Liver (tissue), 9 donors: ENCODE results near the gene GABBR2. TPM values are rescaled to one million over a fixed set of nuclear protein-coding genes. Genes with fewer than 3 reads are reported as not detected.

Experiments used
- DNase-seq: peaks from one replicate; pipeline ENCODE4 v3.0.0-alpha.2; 2017; ENCODE audit warnings: low spot score
- H3K27ac ChIP-seq, 2 donors: one replicate each; pipeline ENCODE4 v1.7.0; 2013; ENCODE audit warnings: inconsistent platforms in 2 of 2, low read length in 2 of 2, control low read depth in 1 of 2, low read depth in 1 of 2, mild to moderate bottlenecking in 1 of 2
- H3K27me3 ChIP-seq, 4 donors: one replicate each; pipeline versions ENCODE4 v1.6.1 to v1.7.0; 2013; ENCODE audit warnings: low read length in 3 of 4, inconsistent platforms in 1 of 4, mild to moderate bottlenecking in 1 of 4, moderate library complexity in 1 of 4; ENCODE audit not compliant: control insufficient read depth in 4 of 4, insufficient read depth in 4 of 4
- H3K36me3 ChIP-seq, 4 donors: one replicate each; pipeline versions ENCODE4 v1.6.1 to v1.7.0; 2013; ENCODE audit warnings: low read length in 3 of 4, mild to moderate bottlenecking in 3 of 4, low read depth in 1 of 4, moderate library complexity in 1 of 4; ENCODE audit not compliant: control insufficient read depth in 4 of 4, insufficient read depth in 3 of 4
- H3K4me1 ChIP-seq, 4 donors: one replicate each; pipeline versions ENCODE4 v1.6.1 to v1.7.0; 2013; ENCODE audit warnings: low read length in 3 of 4, mild to moderate bottlenecking in 3 of 4, moderate library complexity in 1 of 4; ENCODE audit not compliant: control insufficient read depth in 4 of 4, insufficient read depth in 4 of 4
- H3K4me3 ChIP-seq, 3 donors: one replicate each; pipeline versions ENCODE4 v1.6.1 to v1.7.0; 2013; ENCODE audit warnings: low read length in 3 of 3, control low read depth in 1 of 3, low read depth in 1 of 3, mild to moderate bottlenecking in 1 of 3
- H3K9ac ChIP-seq, 2 donors: one replicate each; pipeline ENCODE4 v1.7.0; 2013; ENCODE audit warnings: low read length in 2 of 2, mild to moderate bottlenecking in 2 of 2, moderate library complexity in 2 of 2, control low read depth in 1 of 2, low read depth in 1 of 2
- H3K9me3 ChIP-seq, 4 donors: one replicate each; pipeline versions ENCODE4 v1.6.1 to v1.7.0; 2013; ENCODE audit warnings: low read length in 3 of 4; ENCODE audit not compliant: control insufficient read depth in 4 of 4
- ATF3 ChIP-seq: IDR thresholded peaks from 2 replicates; pipeline ENCODE4 v1.6.1; 2016; ENCODE audit warnings: antibody characterized with exemption
- CTCF ChIP-seq: fragments of 150-350 bp; IDR thresholded peaks from 2 replicates; pipeline ENCODE4 v1.5.1; 2017; ENCODE audit warnings: improper control_type of control experiment, low read depth, low read length; ENCODE audit not compliant: missing input control
- EGR1 ChIP-seq, 2 donors: IDR thresholded peaks; 2 replicates each; pipeline ENCODE4 v1.6.1; 2016 to 2018; ENCODE audit warnings: antibody characterized with exemption in 2 of 2, low read depth in 2 of 2
- FOXA1 ChIP-seq: IDR thresholded peaks from 2 replicates; pipeline ENCODE4 v1.6.1; 2016; ENCODE audit warnings: antibody characterized with exemption
- FOXA2 ChIP-seq: IDR thresholded peaks from 2 replicates; pipeline ENCODE4 v1.6.1; 2016; ENCODE audit warnings: antibody characterized with exemption
- GABPA ChIP-seq, 2 donors: IDR thresholded peaks in 1 of 2; conservative IDR thresholded peaks in 1 of 2; 2 replicates each; pipeline ENCODE4 v1.6.1; 2016; ENCODE audit warnings: antibody characterized with exemption in 2 of 2, mild to moderate bottlenecking in 1 of 2, moderate library complexity in 1 of 2
- HNF4A ChIP-seq, 2 donors: conservative IDR thresholded peaks; 2 replicates each; pipeline ENCODE4 v1.6.1; 2016; ENCODE audit warnings: antibody characterized with exemption in 2 of 2, mild to moderate bottlenecking in 2 of 2
- HNF4G ChIP-seq: IDR thresholded peaks from 2 replicates; pipeline ENCODE4 v1.6.1; 2016; ENCODE audit warnings: antibody characterized with exemption
- JUND ChIP-seq, 2 donors: IDR thresholded peaks; 2 replicates each; pipeline ENCODE4 v1.6.1; 2016; ENCODE audit warnings: antibody characterized with exemption in 2 of 2
- RAD21 ChIP-seq, 2 donors: IDR thresholded peaks; 2 replicates each; pipeline ENCODE4 v1.6.1; 2016; ENCODE audit warnings: antibody characterized with exemption in 2 of 2, mild to moderate bottlenecking in 2 of 2
- REST ChIP-seq: IDR thresholded peaks from 2 replicates; pipeline ENCODE4 v1.6.1; 2016; ENCODE audit warnings: antibody characterized with exemption, mild to moderate bottlenecking
- YY1 ChIP-seq: IDR thresholded peaks from 2 replicates; pipeline ENCODE4 v1.6.1; 2016; ENCODE audit warnings: antibody characterized with exemption, mild to moderate bottlenecking
- WGBS: extraction: QIAGEN DNeasy Blood & Tissue Kit; methylation state at CpG from one replicate; pipeline ENCODE4 v1.1.7; 2013; 5-methylcytosine and 5-hydroxymethylcytosine counted together
- polyA plus RNA-seq, 2 donors: library from polyadenylated mRNA; stranded (reverse) in 1 of 2; unstranded in 1 of 2; fragments of 200-250 nt in 1 of 2; fragments of >200 nt in 1 of 2; fragmentation: Nextera tagmentation in 1 of 2; extraction: Ambion mirVana in 1 of 2; gene quantifications; one replicate each; pipeline versions ENCODE4 v1.2.1 to v1.2.3, GENCODE V29; 2013 to 2015
- total RNA-seq, 2 donors: library from RNA; depleted of rRNA; stranded (reverse); fragments of >200 nt; gene quantifications; one replicate each; pipeline ENCODE4 v1.2.3, GENCODE V29; 2014
- TF ChIP-seq, protein P1 (sequence below): IDR thresholded peaks from 2 replicates; pipeline ENCODE4 v1.6.1; 2016; ENCODE audit warnings: antibody characterized with exemption
- donor health status: healthy.
- donor health status: healthy.
- donor health status: healthy.
- donor health status: healthy.
- donor health status: healthy.

GABBR2 gene
- total and polyA plus RNA-seq, 4 donors: 0.03 to 0.23 (median 0.08) TPM; not detected in 1

DNA sequence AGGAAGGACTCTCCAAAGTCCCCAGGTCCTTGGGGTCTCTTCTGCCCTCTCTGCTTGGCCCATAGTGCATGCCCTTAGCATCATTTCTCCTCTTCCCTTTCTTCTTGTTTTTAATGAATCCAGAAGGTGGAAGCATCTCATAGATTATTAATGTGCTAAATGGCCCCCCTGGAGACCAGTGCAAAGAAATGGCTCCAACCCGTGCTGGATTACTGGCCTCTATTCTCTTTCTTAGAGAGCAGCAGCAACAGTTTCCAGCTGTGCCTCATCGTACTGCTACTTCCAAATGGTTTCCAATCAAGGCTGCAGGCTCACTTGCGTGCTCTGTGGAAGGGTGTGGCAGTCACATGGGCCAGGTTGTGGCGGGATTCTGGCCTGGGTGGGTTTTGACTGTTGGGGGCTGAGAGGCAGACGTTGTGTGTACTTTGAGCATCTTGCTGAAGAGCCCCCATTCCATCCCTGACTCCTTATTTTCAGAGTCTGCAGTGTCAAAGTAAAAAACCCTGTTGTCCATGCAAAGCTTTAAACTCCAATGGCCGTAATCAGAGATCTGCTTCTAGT, 139.7 kb downstream of the GABBR2 start:
- H3K27me3 ChIP-seq: no peaks in the 10 kb centered on the region
- H3K4me1 ChIP-seq: no peaks in the 10 kb centered on the region
- TF ChIP-seq GABPA (IDR thresholded peaks at IDR 0.05 in 1 of 2, conservative IDR thresholded peaks at IDR 0.05 in 1 of 2) (no peak), YY1 (no peak), HNF4G (no peak), EGR1 (IDR thresholded peaks at IDR 0.05; ENCODE audit: low read depth in 2 of 2) (no peak), REST (no peak), FOXA2 (no peak), ATF3 (no peak), HNF4A (conservative IDR thresholded peaks at IDR 0.05) (no peak), FOXA1 (no peak), RAD21 (IDR thresholded peaks at IDR 0.05) (no peak), JUND (IDR thresholded peaks at IDR 0.05) (no peak), CTCF (no peak)
- TF ChIP-seq, protein P1, sequence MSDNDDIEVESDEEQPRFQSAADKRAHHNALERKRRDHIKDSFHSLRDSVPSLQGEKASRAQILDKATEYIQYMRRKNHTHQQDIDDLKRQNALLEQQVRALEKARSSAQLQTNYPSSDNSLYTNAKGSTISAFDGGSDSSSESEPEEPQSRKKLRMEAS: no peak
- no peak for DNase-seq
- H3K9me3 ChIP-seq: no peaks in the 10 kb centered on the region
- H3K27ac ChIP-seq: no peak overlapping the region
- 76% methylated on average over 6 of the region's 6 CpGs for WGBS
- H3K4me3 ChIP-seq: no peak overlapping the region
- H3K9ac ChIP-seq: no peak overlapping the region
- H3K36me3 ChIP-seq: no peaks in the 10 kb centered on the region

- H3K4me1 ChIP-seq: no peaks in the 10 kb centered on the region
- WGBS: 84% methylated on average over 4 of the region's 4 CpGs
- H3K27me3 ChIP-seq: no peaks in the 10 kb centered on the region
- H3K9ac ChIP-seq: no peak overlapping the region
- no peak for DNase-seq
- H3K27ac ChIP-seq: no peak overlapping the region
- H3K36me3 ChIP-seq: no peaks in the 10 kb centered on the region
- H3K4me3 ChIP-seq: no peak overlapping the region
- no peaks in the 10 kb centered on the region for H3K9me3 ChIP-seq
- TF ChIP-seq CTCF (no peak), RAD21 (IDR thresholded peaks at IDR 0.05) (no peak), EGR1 (IDR thresholded peaks at IDR 0.05; ENCODE audit: low read depth in 2 of 2) (no peak), REST (no peak), JUND (IDR thresholded peaks at IDR 0.05) (no peak), YY1 (no peak), HNF4G (no peak)
These were observed 140.4 kb downstream of the GABBR2 start for GRCh38 chr9:98568234-98568908.
